GM10266 (cell line): ENCODE measurements around the gene ADAP1.

Experiments
- DNase-seq: peaks from one replicate; pipeline ENCODE4 v3.0.0; 2012; ENCODE audit errors: extremely low spot score
- TF ChIP-seq, protein P1 (sequence below): IDR thresholded peaks from 2 replicates; pipeline ENCODE4 v1.5.1; 2012; ENCODE audit warnings: mild to moderate bottlenecking, low read depth; ENCODE audit not compliant: control insufficient read depth, insufficient read depth; ENCODE audit errors: missing control alignments

ADAP1 gene

GRCh38 chr7:957418-958220 lies 3.1 kb upstream of the ADAP1 start:
- no peak for DNase-seq
- TF ChIP-seq, protein P1, sequence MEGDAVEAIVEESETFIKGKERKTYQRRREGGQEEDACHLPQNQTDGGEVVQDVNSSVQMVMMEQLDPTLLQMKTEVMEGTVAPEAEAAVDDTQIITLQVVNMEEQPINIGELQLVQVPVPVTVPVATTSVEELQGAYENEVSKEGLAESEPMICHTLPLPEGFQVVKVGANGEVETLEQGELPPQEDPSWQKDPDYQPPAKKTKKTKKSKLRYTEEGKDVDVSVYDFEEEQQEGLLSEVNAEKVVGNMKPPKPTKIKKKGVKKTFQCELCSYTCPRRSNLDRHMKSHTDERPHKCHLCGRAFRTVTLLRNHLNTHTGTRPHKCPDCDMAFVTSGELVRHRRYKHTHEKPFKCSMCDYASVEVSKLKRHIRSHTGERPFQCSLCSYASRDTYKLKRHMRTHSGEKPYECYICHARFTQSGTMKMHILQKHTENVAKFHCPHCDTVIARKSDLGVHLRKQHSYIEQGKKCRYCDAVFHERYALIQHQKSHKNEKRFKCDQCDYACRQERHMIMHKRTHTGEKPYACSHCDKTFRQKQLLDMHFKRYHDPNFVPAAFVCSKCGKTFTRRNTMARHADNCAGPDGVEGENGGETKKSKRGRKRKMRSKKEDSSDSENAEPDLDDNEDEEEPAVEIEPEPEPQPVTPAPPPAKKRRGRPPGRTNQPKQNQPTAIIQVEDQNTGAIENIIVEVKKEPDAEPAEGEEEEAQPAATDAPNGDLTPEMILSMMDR = no peak

- TF ChIP-seq, protein P1 = no peak
- no peak for DNase-seq
Observed at GRCh38 chr7:956031-956430, 1.6 kb upstream of the ADAP1 start.

GRCh38 chr7:953547-954327 lies 743 bp downstream of the ADAP1 start:
- TF ChIP-seq, protein P1 = no peak

DNA sequence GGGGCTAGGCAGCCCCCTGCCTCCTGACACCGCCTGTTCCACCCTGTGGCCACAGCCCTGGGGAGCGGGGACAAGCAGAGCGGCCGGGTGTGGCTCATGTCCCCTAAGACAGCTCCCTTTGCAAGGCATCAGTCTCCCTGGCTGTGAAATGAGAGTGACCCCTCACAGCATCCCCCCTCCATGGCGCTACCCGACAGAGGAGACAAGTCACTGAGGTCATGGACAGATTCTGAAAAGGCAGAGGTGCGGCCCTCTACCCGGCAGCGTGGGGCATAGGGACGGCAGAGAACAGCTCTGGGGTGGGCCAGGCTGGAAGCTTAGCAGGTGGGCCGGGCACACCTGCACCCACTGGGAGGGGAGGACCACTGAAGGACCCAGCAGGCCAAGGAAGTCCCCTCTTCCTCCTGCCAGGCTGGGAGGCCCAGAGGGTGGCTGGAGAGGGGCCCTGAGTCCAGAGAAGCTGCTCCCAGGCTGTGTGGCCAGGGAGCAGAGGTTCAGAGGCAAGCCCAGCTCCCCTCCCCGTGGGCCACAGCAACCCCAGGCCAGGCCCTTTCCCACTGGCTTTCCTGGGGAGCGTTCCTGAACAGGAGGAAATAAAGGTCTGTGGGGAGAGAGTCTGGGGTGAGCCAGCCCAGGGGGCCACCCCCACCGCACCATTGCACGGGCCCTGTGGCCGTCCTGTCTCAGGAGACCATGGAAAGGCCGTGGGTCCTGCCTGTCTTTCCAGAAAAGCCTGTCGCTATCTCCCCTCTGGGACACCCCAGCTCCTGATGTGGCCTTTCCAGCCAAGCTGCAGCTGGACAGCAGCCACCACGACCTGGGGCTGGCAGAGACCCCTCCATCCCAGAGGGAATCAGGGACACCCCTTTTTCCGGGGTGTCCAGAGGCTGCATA lies 1.7 kb downstream of the ADAP1 start:
- no peak for DNase-seq
- TF ChIP-seq, protein P1 = no peak

More at GRCh38 chr7:953547-954327, 743 bp downstream of the ADAP1 start:
- no peak for DNase-seq

GRCh38 chr7:951881-952547 lies 2.5 kb downstream of the ADAP1 start:
- DNase-seq = no peak
- TF ChIP-seq, protein P1 = no peak

DNA sequence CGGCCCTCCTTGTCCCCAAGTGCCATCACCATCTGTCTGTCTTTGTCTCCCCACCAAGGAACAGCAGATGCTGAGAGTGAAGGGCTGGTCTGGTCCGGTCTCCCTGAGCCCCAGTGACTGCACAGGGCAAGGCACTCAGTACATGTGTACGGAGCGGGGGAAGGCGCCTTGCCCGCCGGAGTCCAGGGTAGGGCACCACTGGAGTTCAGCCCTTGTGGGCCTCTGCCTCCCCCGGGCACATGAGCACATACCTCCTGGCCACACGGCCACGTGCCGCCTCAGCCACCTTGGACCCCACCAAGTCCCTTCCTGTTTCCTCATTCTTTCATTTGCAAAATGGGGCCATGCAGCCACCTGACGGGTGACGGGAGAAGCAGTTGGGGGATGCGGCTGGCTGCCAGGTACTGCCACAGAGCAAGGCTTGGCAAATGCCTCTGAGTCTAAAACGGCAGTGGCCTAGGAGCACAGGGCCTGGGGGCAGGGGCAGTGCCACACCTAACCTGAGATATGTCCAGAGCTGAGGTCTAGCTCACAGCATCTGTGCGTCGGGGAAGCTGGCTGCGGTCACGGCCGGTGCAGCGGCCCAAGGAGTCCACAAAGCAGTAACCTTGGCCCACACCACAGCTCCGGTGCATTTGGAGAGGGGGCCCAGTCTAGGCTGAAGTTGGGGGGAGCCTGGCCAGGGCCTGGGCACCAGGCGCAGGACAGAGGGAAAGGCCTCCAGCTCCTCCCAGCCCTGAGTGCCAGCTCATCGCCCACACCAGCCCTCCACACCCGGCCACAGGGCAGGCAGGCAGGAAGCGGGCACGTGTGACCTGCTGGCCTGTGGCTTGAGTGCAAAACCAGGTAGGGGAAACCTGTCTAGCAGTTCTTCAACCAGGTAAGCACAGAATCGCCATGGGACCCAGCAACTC lies 5.2 kb downstream of the ADAP1 start:
- TF ChIP-seq, protein P1 = no peak
- no peak for DNase-seq
